ENCODE measurements around the gene PPM1J.
A peak's percentile ranks its signal among the peaks of the same experiment; 100 is the strongest.

PPM1J gene

DNA sequence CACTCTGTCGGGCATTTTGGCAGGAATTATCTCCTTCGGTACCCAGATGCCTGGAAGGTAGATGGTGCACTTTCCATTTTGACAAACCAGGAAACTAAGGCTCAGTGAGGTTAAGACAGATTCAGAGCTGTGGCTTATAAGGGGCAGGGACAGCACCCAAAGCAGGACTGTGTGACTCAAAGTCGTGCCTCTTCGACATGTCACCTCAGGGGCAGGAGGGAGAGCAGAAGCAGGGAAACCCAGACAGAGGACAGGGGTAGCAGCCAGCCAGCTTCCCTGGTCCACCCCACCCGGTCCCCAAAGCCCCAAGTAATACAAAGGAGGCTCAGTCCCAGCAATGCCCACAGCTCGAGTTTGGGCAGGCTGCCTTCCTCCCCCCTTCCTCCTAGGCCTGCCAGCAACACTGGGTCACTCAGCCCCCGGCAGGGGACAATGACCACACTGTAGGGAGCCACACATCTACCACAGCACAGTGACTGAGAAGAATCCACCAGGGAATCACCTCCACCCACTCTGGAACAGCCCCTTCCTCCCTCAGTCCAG, 10.7 kb downstream of the PPM1J start:
- DNase-seq, result no peak

GRCh38 chr1:112703706-112704105, 11.4 kb downstream of the PPM1J start:
- no peak for DNase-seq

DNA sequence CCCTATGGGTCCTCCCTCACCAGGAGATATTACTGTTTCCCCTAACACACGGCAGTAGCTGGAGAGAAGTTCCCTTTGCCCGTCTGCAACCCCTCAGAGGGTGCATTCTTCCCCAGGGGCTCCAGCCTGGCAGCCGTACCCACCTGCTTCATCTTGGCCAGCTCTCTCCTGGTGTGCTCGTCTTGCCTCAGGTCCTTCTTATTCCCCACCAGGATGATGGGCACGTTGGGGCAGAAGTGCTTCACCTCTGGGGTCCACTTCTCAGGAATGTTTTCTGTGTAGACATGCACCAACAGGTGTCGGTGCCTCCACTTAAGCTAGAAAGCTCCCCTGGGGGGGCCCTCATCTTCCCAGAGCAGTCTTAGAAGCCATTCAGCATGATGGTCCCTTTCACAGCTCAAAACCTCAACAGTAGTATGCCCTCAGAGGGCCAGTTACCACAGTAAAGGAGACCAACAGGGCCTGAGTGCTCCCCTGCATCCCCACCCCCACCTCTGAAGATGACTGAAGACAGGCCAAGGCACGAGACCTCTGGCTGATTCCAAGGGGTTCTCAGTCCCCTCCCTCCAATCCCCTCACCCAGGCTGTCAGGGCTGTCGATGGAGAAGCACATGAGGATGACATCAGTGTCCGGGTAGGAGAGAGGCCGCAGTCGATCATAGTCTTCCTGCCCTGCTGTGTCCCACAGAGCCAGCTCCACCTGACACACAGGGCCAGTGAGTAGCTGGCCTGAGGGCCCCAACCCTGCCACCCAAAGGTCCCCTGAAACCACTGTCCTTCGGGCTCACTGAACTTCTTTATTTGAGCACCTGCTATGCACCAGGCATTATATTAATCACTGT, 12.5 kb downstream of the PPM1J start:
- DNase-seq, result no peak

- no peak for DNase-seq
Observed at GRCh38 chr1:112702067-112702395, 13.1 kb downstream of the PPM1J start.

- DNase-seq, result no peak
Observed at GRCh38 chr1:112701227-112702066, 13.7 kb downstream of the PPM1J start.

- DNase-seq, result peak; percentile 42
Observed at GRCh38 chr1:112700290-112701226, 14.6 kb downstream of the PPM1J start.

GRCh38 chr1:112699425-112700144, 15.5 kb downstream of the PPM1J start:
- no peak for DNase-seq

- no peak for DNase-seq
Observed at GRCh38 chr1:112698366-112699310, 16.5 kb downstream of the PPM1J start.

DNA sequence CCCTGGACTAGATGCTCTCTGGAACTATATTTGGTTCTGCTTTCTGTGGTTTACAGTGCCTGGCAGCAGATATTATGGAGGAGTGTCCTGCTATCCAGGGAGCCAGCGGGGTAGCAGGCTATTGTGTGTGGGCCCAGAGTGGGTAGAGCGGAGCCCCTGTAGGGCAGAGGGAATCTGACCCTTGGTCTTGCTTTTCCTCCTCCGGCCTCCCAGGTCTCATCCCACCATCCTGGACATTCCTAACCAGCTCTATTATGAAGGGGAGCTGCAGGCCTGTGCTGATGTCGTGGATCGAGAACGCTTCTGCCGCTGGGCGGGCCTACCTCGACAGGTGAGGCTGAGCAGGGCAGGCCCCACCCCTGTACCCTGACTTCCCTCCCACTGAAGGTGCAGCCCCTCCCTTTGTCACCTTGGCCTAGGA, 17.3 kb downstream of the PPM1J start:
- DNase-seq, result no peak

DNA sequence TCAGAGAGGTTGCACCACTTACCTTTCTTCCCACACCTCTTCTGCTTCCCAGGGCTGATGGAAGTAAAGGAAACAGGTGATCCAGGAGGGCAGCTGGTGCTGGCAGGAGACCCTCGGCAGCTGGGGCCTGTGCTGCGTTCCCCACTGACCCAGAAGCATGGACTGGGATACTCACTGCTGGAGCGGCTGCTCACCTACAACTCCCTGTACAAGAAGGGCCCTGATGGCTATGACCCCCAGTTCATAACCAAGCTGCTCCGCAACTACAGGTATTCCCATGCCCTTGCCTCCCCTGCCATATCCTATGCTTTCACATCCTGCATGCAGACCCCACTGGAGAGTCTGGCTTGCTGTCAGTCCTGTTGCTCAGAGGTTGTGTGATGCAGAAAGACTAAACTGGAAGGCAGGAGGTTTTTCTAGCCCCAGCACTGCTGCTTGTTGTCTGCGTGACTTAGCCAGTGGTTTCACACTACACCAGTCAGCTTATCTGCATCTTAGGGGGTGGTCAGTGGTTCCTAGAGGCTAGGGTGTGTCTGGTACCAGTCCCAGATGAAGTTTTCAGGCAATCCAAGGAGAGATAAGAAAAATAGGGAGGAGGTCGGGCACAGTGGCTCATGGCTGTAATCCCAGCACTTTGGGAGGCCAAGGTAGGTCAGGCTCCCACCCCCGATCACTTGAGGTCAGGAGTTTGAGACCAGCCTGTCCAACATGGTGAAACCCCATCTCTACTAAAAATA, 18.4 kb downstream of the PPM1J start:
- DNase-seq, result no peak

DNA sequence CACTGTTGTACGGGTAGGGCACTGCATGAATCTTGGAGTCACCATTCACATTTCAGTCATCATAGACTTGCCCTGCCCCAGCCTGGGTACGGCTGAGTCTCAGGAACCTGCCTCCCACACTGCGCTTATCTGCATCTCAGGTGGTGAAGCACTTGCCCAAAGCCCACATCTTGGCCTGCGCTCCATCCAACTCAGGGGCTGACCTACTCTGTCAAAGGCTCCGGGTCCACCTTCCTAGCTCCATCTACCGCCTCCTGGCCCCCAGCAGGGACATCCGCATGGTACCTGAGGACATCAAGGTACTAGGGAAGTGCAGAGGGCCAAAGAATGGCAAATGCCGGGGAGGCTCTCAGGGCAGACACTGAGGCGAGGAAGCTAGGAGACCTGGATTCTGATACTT, 19.9 kb downstream of the PPM1J start:
- no peak for DNase-seq

- no peak for DNase-seq
Observed at GRCh38 chr1:112694363-112694929, 20.7 kb downstream of the PPM1J start.

GRCh38 chr1:112693821-112694220, 21.3 kb downstream of the PPM1J start:
- no peak for DNase-seq

GRCh38 chr1:112692681-112693080, 22.5 kb downstream of the PPM1J start:
- no peak for DNase-seq

GRCh38 chr1:112689842-112690237, 25.3 kb downstream of the PPM1J start:
- no peak for DNase-seq

DNA sequence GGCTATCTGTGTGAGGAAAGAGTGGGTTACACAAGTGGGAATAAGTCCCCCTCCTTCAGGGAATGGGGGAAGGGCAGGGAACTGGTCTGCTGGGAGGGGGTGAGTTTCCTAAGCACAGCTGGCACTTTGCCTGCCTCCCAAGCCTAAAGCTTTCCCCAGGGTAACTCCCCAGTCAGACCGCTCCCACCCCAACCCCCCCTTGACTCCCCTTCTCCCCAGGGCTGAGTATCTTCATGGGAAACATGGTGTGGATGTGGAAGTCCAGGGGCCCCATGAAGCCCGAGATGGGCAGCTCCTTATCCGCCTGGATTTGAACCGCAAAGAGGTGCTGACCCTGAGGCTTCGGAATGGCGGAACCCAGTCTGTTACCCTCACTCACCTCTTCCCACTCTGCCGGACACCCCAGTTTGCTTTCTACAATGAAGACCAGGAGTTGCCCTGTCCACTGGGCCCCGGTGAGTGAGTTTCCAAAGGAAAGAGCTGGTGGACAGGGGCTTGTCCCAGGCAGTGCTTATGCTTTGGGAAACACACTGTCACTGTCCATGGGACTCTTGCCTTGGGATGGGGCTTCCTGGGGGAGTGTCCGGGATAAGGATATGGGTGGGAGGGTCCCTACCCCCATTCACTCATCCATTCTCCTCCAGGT, 25.8 kb downstream of the PPM1J start:
- no peak for DNase-seq

GRCh38 chr1:112688781-112689193, 26.3 kb downstream of the PPM1J start:
- DNase-seq, result no peak

GRCh38 chr1:112687785-112688496, 27.2 kb downstream of the PPM1J start:
- no peak for DNase-seq

GRCh38 chr1:112687361-112687760, 27.8 kb downstream of the PPM1J start:
- no peak for DNase-seq
